CD8-positive, alpha-beta memory T cell (primary cell): ENCODE results near the gene S100A1. TPM values are rescaled to one million over a fixed set of nuclear protein-coding genes. Genes with fewer than 3 reads are reported as not detected.
"Not testable (repeated sequence)": the region's sequence is repeated elsewhere in the genome, so short reads cannot be mapped to it uniquely, and the experiment has no call there.

Source experiments
- CTCF ChIA-PET: fragments of 350-600 bp; sonication (Branson Sonifier 250); formaldehyde crosslinking; loops from one replicate; lab custom pipeline; 2021; ENCODE audit warnings: antibody characterized with exemption; lab: Charles Lee
- POLR2A ChIA-PET: fragments of 350-600 bp; sonication (Branson Sonifier 250); formaldehyde crosslinking; loops from one replicate; lab custom pipeline; 2021; ENCODE audit warnings: antibody characterized with exemption; lab: Charles Lee
- DNase-seq, 5 donors: peaks; one replicate each; pipeline versions ENCODE4 v3.0.0 to v3.0.0-alpha.2; 2020 to 2022; ENCODE audit warnings: mixed read lengths in 1 of 5
- H3K27ac ChIP-seq: one replicate; pipeline ENCODE4 v1.7.0; 2013; ENCODE audit warnings: low read depth, mild to moderate bottlenecking, low read length, moderate library complexity
- H3K27me3 ChIP-seq: 2 replicates; pipeline ENCODE4 v1.7.0; 2013; ENCODE audit warnings: low read length, mild to moderate bottlenecking; ENCODE audit not compliant: insufficient read depth, poor library complexity, severe bottlenecking
- H3K36me3 ChIP-seq: 2 replicates; pipeline ENCODE4 v1.7.0; 2013; ENCODE audit warnings: mild to moderate bottlenecking, low read length, moderate library complexity; ENCODE audit not compliant: insufficient read depth
- H3K4me1 ChIP-seq: 2 replicates; pipeline ENCODE4 v1.7.0; 2013; ENCODE audit warnings: mild to moderate bottlenecking, low read length, moderate library complexity; ENCODE audit not compliant: insufficient read depth
- H3K4me3 ChIP-seq: 2 replicates; pipeline ENCODE4 v1.7.0; 2013; ENCODE audit warnings: mild to moderate bottlenecking, low read length
- H3K9me3 ChIP-seq: 2 replicates; pipeline ENCODE4 v1.7.0; 2013; ENCODE audit warnings: mild to moderate bottlenecking, low read length
- H3K27ac Mint-ChIP-seq, 8 donors: one replicate each; pipeline ENCODE4 v1.8.0; 2020 to 2021; ENCODE audit warnings: mixed read lengths in 8 of 8, mild to moderate bottlenecking in 6 of 8, inconsistent platforms in 3 of 8, moderate library complexity in 3 of 8
- H3K27me3 Mint-ChIP-seq, 2 donors: one replicate each; pipeline ENCODE4 v1.8.0; 2020 to 2021; ENCODE audit warnings: mixed read lengths in 2 of 2, mild to moderate bottlenecking in 1 of 2, moderate library complexity in 1 of 2
- H3K36me3 Mint-ChIP-seq, 3 donors: one replicate each; pipeline ENCODE4 v1.8.0; 2020 to 2021; ENCODE audit warnings: mixed read lengths in 3 of 3, inconsistent platforms in 1 of 3, mild to moderate bottlenecking in 1 of 3
- H3K4me1 Mint-ChIP-seq, 3 donors: one replicate each; pipeline ENCODE4 v1.8.0; 2020 to 2021; ENCODE audit warnings: mixed read lengths in 3 of 3, inconsistent platforms in 1 of 3, mild to moderate bottlenecking in 1 of 3
- H3K4me3 Mint-ChIP-seq, 7 donors: one replicate each; pipeline ENCODE4 v1.8.0; 2020 to 2021; ENCODE audit warnings: mixed read lengths in 7 of 7, mild to moderate bottlenecking in 6 of 7, moderate library complexity in 4 of 7, inconsistent platforms in 2 of 7
- H3K9me3 Mint-ChIP-seq, 5 donors: one replicate each; pipeline ENCODE4 v1.8.0; 2020 to 2022; ENCODE audit warnings: mixed read lengths in 5 of 5, mild to moderate bottlenecking in 3 of 5, moderate library complexity in 2 of 5, inconsistent platforms in 1 of 5
- polyA plus RNA-seq: library from polyadenylated mRNA; unstranded; fragments of 300-500 nt; fragmentation: Illumina TruSeq; gene quantifications from one replicate; pipeline ENCODE4 v1.2.3, GENCODE V29; 2021
- total RNA-seq, 2 experiments: library from RNA; stranded (reverse); gene quantifications; one replicate each; pipeline ENCODE4 v1.2.3, GENCODE V29; 2021

S100A1 gene
- total and polyA plus RNA-seq, 3 experiments from 2014 or later, result 0.07 TPM; not detected in 2

- H3K27me3 Mint-ChIP-seq, result peaks cover 0 to under 1% of the 10 kb centered on the region in 2 donors
- H3K27ac ChIP-seq, result peak within 1 kb of the TSS; percentile 92
- H3K36me3 Mint-ChIP-seq, result peaks cover 9 to 25% (median 12%) of the 10 kb centered on the region in 3 donors
- H3K9me3 Mint-ChIP-seq, result no peaks in the 10 kb centered on the region
- H3K36me3 ChIP-seq, result peaks cover 29% of the 10 kb centered on the region
- H3K9me3 ChIP-seq, result no peaks in the 10 kb centered on the region
- H3K4me3 ChIP-seq, result peak within 1 kb of the TSS; percentile 92
- POLR2A ChIA-PET, result interaction anchor here (0.6 to 2.6 kb wide), 5 partner anchors 11 to 320 kb away, joined by 3 to 18 read pairs (median 8); partner anchors contain the start of genes CHTOP, JTB and RPS27
- CTCF ChIA-PET, result interaction anchor here (0.7 to 2.5 kb wide), 5 partner anchors 10 to 315 kb away, joined by 3 to 8 read pairs (median 4); partner anchors contain the start of genes RAB13 and SNAPIN
- DNase-seq, result peak; percentile 92 to 98 (median 98)
- peak within 1 kb of the TSS in 1 of 8 donors; percentile 93 for H3K27ac Mint-ChIP-seq
- H3K27me3 ChIP-seq, result no peaks in the 10 kb centered on the region
- H3K4me3 Mint-ChIP-seq, result no peak within 1 kb of the TSS
- peaks cover 30% of the 10 kb centered on the region for H3K4me1 ChIP-seq
- H3K4me1 Mint-ChIP-seq, result peaks cover 11 to 21% (median 12%) of the 10 kb centered on the region in 3 donors
These were observed 42.8 kb downstream of the S100A1 start, which contains the start of gene ILF2 for GRCh38 chr1:153670859-153671627. Gene ILF2 (minus strand): TSS chr1:153670993. CDS start chr1:153670922, 71 bp downstream.

- not testable (repeated sequence) for H3K4me3 Mint-ChIP-seq, H3K9me3 Mint-ChIP-seq, H3K9me3 ChIP-seq, H3K27me3 Mint-ChIP-seq, H3K27me3 ChIP-seq, H3K27ac Mint-ChIP-seq
- Mint-ChIP-seq H3K36me3 (peaks cover 9 to 18% (median 13%) of the 10 kb centered on the region in 3 donors), H3K4me1 (peaks cover 11 to 21% (median 12%) of the 10 kb centered on the region in 3 donors)
- H3K4me1 ChIP-seq, result peaks cover 30% of the 10 kb centered on the region
- peaks cover 22% of the 10 kb centered on the region for H3K36me3 ChIP-seq
- peak overlapping the region; percentile 92 for H3K4me3 ChIP-seq
- peak in 2 of 5 donors; percentile 28 to 67 for DNase-seq
- H3K27ac ChIP-seq, result peak overlapping the region; percentile 84
- ChIA-PET CTCF (interaction anchor here (0.7 to 2.0 kb wide), 7 partner anchors 9 to 314 kb away, joined by 3 to 6 read pairs (median 3); partner anchors contain the start of genes RAB13 and SNAPIN), POLR2A (interaction anchor here (0.6 to 2.6 kb wide), 6 partner anchors 12 to 319 kb away, joined by 3 to 18 read pairs (median 7); partner anchors contain the start of genes CHTOP, JTB and RPS27)
These were observed 43.6 kb downstream of the S100A1 start for GRCh38 chr1:153671628-153672353.

- H3K9me3 Mint-ChIP-seq, result no peaks in the 10 kb centered on the region
- no peaks in the 10 kb centered on the region for H3K9me3 ChIP-seq
- no peak overlapping the region for H3K27ac ChIP-seq
- ChIA-PET POLR2A (no interaction called here), CTCF (interaction anchor here (0.7 to 1.4 kb wide), 2 partner anchors 14 to 163 kb away, joined by 3 to 4 read pairs; no protein-coding TSS in a partner anchor)
- H3K4me1 ChIP-seq, result peaks cover 35% of the 10 kb centered on the region
- peaks cover 18% of the 10 kb centered on the region for H3K27me3 ChIP-seq
- peak overlapping the region; percentile 18 to 80 (median 67) for H3K4me3 Mint-ChIP-seq
- H3K36me3 Mint-ChIP-seq, result peaks cover 0 to 1% (median under 1%) of the 10 kb centered on the region in 3 donors
- peaks cover 11 to 27% (median 13%) of the 10 kb centered on the region in 3 donors for H3K4me1 Mint-ChIP-seq
- peaks cover 12 to 21% of the 10 kb centered on the region in 2 donors for H3K27me3 Mint-ChIP-seq
- no peak for DNase-seq
- H3K36me3 ChIP-seq, result peaks cover 4% of the 10 kb centered on the region
- H3K4me3 ChIP-seq, result no peak overlapping the region
- peak overlapping the region in 2 of 8 donors; percentile 72 to 93 for H3K27ac Mint-ChIP-seq
These were observed 45.3 kb downstream of the S100A1 start for GRCh38 chr1:153673511-153673910.

- H3K27me3 Mint-ChIP-seq, result peaks cover 31 to 56% of the 10 kb centered on the region in 2 donors
- H3K27me3 ChIP-seq, result peaks cover 41% of the 10 kb centered on the region
- H3K9me3 Mint-ChIP-seq, result no peaks in the 10 kb centered on the region
- H3K36me3 ChIP-seq, result no peaks in the 10 kb centered on the region
- peak overlapping the region; percentile 45 for H3K4me3 ChIP-seq
- peaks cover 20% of the 10 kb centered on the region for H3K4me1 ChIP-seq
- peaks cover 20 to 26% (median 22%) of the 10 kb centered on the region in 3 donors for H3K4me1 Mint-ChIP-seq
- H3K27ac ChIP-seq, result no peak overlapping the region
- H3K36me3 Mint-ChIP-seq, result peaks cover 0 to 1% (median 0%) of the 10 kb centered on the region in 3 donors
- ChIA-PET CTCF (interaction anchor here (0.8 to 1.8 kb wide), 11 partner anchors 8 to 309 kb away, joined by 3 to 9 read pairs (median 3); partner anchors contain the start of genes INTS3 and RAB13), POLR2A (interaction anchor here (1.4 kb wide), 1 partner anchor 44 kb away, joined by 3 read pairs; the partner anchor contains the start of gene CHTOP)
- peak overlapping the region in 1 of 8 donors; percentile 72 for H3K27ac Mint-ChIP-seq
- no peaks in the 10 kb centered on the region for H3K9me3 ChIP-seq
- peak in 3 of 5 donors; percentile 18 to 56 (median 47) for DNase-seq
- peak overlapping the region; percentile 65 to 92 (median 80) for H3K4me3 Mint-ChIP-seq
These were observed 49.7 kb downstream of the S100A1 start for GRCh38 chr1:153677718-153678518.

- Mint-ChIP-seq H3K27ac (peak within 1 kb of the TSS in 2 of 8 donors; percentile 63 to 72), H3K4me3 (peak within 1 kb of the TSS; percentile 82 to 92 (median 87)), H3K9me3 (no peaks in the 10 kb centered on the region), H3K4me1 (peaks cover 20 to 26% (median 22%) of the 10 kb centered on the region in 3 donors), H3K36me3 (peaks cover 0 to 1% (median 0%) of the 10 kb centered on the region in 3 donors), H3K27me3 (peaks cover 33 to 60% of the 10 kb centered on the region in 2 donors)
- no peaks in the 10 kb centered on the region for H3K36me3 ChIP-seq
- peaks cover 41% of the 10 kb centered on the region for H3K27me3 ChIP-seq
- peak within 1 kb of the TSS; percentile 45 for H3K4me3 ChIP-seq
- H3K4me1 ChIP-seq, result peaks cover 20% of the 10 kb centered on the region
- no peak within 1 kb of the TSS for H3K27ac ChIP-seq
- DNase-seq, result peak in 1 of 5 donors; percentile 10
- POLR2A ChIA-PET, result interaction anchor here (1.4 kb wide), 1 partner anchor 45 kb away, joined by 3 read pairs; the partner anchor contains the start of gene CHTOP
- no peaks in the 10 kb centered on the region for H3K9me3 ChIP-seq
- CTCF ChIA-PET, result interaction anchor here (0.8 to 1.8 kb wide), 10 partner anchors 8 to 308 kb away, joined by 3 to 9 read pairs (median 3); partner anchors contain the start of genes INTS3 and RAB13
These were observed 50.5 kb downstream of the S100A1 start, which contains the start of gene NPR1 for GRCh38 chr1:153678519-153679336. Gene NPR1 (plus strand): TSS chr1:153678688. CDS start chr1:153679109, 421 bp downstream.

- CTCF ChIA-PET, result interaction anchor here (0.8 to 1.8 kb wide), 5 partner anchors 8 to 267 kb away, joined by 3 to 9 read pairs (median 4); partner anchors contain the start of gene ILF2
- Mint-ChIP-seq H3K36me3 (peaks cover 0 to 1% (median 0%) of the 10 kb centered on the region in 3 donors), H3K27ac (peak overlapping the region in 1 of 8 donors; percentile 80), H3K27me3 (peaks cover 37 to 65% of the 10 kb centered on the region in 2 donors), H3K9me3 (no peaks in the 10 kb centered on the region), H3K4me1 (peaks cover 20 to 26% (median 22%) of the 10 kb centered on the region in 3 donors), H3K4me3 (peak overlapping the region; percentile 74 to 92 (median 81))
- Histone ChIP-seq H3K36me3 (no peaks in the 10 kb centered on the region), H3K27me3 (peaks cover 41% of the 10 kb centered on the region), H3K27ac (no peak overlapping the region), H3K4me1 (peaks cover 20% of the 10 kb centered on the region), H3K4me3 (peak overlapping the region; percentile 45), H3K9me3 (no peaks in the 10 kb centered on the region)
- POLR2A ChIA-PET, result no interaction called here
- DNase-seq, result peak in 2 of 5 donors; percentile 33 to 58
These were observed 51.3 kb downstream of the S100A1 start for GRCh38 chr1:153679337-153680119.
